ENCODE measurements around the gene SIPA1L3.
A peak's percentile ranks its signal among the peaks of the same experiment; 100 is the strongest.
"Not testable (repeated sequence)": the region's sequence is repeated elsewhere in the genome, so short reads cannot be mapped to it uniquely, and the experiment has no call there.

SIPA1L3 gene

GRCh38 chr19:38223617-38224013 is 316.6 kb downstream of the SIPA1L3 start:
- no peak for DNase-seq

DNA sequence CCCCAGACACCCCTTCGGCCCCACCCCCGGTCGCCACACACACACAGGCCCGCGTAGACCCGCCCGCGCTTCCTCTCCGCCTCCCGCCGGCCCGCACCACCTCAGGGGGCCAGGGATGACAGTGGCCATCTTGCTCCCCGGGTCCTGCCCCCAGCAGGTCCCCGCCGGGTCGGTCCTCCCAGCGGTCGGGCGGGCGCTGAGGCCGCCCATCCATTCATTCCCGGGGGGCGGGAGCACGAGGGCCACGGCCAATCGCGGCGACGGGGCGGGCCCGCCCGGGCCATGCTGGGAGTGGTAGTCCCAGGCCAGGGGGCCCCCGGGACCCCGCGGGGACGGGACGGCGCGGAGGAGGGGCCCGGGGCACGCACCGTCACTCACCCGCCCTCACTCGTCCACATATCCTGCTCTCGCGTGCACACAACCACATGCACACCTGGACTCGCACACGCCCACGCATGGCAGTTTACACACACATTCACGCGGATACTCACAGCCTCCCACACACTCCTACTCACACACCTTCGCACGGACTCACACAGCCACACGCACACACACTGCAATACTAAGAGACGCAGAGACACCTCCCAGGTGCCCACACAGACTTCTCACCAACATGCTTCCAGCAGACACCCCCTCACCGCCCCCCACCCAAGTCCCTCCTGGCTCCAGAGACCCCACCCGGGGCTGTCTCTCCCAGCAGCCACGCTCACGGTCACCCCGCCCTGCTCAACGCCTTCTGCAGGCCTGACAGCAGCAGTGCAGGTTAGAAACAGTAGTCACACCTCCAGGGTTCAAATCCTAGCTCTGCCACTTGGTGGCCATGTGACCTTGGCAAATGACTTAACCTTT is 317.2 kb downstream of the SIPA1L3 start, which contains the start of gene DPF1:
DPF1 (minus strand) TSS at position 209 of the 849 bp plus-strand sequence; CDS start at position 129, 80 bp downstream.
- DNase-seq = peak; percentile 88

GRCh38 chr19:38224863-38225218 is 317.8 kb downstream of the SIPA1L3 start:
- DNase-seq = not testable (repeated sequence)

DNA sequence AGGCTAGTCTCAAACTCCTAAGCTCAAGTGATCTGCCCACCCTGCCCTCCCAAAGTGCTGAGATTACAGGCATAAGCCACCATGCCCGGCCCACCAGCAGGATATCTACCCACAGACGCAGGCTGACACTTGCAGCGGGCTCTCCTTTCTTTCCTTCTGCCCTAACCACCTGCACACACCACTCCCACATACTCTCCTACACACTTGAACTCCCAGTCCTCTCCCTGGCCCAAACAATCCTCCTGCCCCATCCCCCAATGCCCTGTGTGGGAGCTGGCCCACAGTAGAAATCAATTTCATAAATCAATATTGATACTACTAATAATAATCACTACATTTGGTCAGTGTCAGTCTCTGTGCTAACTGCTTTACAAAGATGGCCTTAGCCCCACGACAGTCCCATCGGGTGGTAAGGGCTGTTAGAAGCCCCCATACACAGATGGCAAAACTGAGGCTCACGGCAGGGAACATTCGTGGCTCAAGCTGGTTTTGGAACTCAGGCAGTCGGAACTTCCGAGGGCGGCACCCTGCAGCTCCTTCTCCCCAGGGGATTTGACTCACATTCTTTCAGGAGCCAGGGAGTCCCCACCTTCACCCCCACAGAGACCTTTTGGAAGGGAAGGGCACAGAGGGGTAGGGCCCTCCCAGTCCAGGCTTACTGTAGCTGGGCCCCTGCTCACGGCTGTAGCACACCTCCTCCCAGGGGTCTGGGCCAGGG is 320.4 kb downstream of the SIPA1L3 start:
- no peak for DNase-seq

DNA sequence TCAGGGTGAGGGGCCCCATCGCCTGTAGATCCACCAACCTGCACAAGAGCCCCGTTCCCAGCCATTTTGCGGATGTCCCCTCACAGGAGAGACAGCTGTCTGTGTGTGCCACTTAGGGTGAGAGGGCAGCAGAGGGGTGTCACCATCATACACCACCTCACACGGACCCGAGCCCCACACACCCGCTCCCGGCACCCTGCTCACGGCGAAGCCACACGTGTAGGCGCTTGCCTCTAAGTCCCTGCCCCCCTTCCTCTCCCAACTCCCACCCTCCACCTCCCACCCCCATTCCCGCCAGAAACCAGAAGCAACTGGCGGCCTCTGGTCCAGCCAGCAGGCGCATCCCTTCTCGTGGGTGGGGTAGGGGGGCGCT is 321.0 kb downstream of the SIPA1L3 start:
- DNase-seq = no peak

DNA sequence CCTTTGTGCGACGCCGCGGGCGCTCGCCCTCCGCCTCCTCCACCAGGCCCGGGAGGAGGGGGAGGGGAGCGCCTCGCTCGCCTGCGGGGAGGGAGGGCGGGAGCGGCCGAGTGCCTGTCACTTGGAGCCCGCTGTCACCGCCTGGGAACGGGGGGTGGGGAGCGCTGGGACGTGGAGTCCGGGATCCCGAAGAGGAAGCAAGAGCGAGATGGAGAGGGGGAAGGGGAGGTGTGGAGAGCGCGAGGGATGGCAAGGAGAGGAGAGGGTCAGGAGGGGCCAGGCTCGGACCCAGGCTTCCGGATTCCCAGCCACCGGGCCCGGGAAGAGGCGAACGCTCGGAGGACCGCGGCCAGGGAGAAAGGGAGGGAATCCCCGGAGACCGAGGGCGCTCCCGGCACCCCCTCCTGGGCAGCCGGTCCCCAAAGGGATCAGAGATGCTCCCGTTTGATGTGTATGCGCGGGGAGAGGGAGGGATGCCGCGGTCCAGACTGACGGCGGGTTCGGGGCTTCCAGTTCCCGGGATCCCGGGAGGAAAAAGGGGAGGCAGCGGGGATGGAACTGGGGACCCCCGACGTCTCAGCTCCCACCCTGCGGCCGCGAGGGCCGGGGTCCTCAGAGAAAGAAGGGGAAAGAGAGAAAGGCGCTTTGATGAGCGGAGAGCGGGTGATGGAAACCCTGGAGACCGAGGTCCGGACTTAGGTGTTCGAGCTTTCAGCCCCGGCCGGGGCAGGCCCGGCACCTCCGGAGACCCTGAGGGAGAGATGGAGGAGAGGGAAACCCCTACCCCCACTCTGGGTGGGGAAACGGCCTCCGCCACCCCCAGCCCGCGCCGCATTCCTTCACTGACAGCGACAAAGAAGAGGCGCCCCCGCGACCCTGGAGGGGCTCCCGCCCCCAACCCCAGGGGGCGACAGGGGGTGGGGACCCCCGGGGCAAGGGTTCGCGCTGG is 321.8 kb downstream of the SIPA1L3 start:
- no peak for DNase-seq

DNA sequence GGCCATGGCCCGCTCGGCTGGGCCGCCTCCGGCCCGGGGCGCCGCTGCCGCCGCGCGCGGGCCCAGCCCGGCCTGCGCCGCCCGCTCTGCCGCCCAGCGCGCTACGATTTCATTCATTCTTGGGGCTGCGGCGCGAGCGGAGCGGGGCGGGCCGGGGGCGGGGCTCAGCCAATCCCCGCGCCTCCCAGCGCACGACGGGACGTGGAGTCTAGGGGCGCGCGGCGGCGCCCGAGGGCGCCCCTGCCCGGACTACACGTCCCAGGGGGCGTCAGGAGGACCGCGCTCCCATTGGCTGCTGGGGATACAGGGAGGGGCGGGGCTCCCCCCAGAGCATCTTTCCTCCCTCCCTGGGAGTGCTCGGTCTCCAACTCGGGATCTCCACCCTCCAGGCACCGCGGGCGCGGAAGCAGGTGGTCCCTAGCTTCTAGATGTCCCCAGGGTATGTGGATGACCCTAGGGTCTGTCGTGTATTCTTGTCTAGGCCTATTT is 322.6 kb downstream of the SIPA1L3 start:
- DNase-seq = peak; percentile 95

DNA sequence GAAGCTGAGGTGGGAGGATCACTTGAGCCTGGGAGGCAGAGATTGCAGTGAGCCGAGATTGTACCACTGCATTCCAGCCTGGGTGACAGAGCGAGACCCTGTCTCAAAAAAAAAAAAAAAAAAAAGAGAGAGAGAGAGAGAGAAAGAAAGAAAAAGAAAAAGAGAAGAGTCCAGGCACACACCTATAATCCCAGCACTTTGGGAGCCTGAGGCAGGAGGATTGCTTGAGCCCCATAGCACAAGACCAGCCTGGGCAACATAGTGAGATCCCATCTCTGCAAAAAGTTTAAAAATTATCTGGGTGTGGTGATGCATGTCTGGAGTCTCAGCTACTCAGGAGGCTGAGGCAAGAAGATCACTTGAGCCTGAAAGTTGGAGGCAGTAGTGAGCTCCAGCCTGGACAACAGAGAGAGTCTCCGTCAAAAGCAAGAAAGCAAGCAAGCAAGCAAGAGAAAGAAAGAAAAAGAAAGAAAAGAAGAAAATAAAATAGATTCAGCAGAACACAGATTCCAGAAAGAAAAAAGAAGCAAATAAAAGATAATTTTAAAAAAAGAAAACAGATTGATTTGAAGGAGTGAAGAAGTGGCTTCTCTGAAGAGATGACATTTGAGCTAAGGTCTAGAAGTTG is 323.6 kb downstream of the SIPA1L3 start:
- not testable (repeated sequence) for DNase-seq

GRCh38 chr19:38231918-38232317 is 324.9 kb downstream of the SIPA1L3 start:
- DNase-seq = no peak

DNA sequence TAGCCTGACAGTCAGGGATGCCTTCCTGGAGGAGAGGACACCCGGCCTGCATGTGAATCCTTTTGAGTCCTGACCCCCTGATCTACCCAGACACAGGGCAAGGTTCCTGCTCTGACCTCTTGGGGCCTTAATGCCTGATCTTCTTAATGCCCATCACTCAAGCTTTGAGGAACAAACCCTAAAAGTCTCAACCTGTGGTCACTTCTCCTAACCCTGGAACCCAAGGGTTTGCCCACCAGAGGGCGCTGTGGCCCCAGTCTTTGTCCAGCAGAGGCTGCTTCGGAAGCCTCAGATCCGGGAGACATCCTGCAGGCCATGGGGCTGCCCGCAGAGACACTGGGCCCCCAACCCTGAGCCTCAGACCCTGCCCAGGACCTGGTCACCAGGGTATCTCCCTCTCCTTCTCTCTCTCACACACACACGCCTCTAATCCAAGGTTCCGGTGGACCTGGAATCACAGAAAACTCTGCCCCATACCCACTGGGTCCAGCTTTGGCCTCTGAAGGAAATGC is 326.8 kb downstream of the SIPA1L3 start:
- DNase-seq = peak; percentile 91

- DNase-seq = no peak
These were observed 327.6 kb downstream of the SIPA1L3 start for GRCh38 chr19:38234615-38235014.

DNA sequence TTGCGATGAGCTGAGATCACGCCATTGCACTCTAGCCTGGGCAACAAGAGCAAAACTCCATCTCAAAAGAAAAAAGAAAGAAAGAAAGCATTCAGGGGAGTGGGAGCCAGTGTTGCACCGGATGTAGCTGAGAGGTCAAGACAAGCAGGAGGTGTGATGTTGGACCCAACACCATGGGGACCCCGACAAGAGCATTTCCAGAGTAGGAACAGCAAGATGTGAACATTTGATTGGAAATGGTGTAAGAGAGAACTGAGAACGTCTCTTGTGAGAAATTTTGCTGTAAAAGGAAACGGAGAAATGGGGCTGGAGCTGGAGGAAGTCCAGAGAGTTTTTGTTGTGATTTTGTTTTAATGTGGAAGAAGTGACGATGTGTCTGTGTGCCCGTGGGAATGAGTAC is 332.8 kb downstream of the SIPA1L3 start:
- no peak for DNase-seq

GRCh38 chr19:38243279-38243673 is 336.3 kb downstream of the SIPA1L3 start:
- no peak for DNase-seq

DNA sequence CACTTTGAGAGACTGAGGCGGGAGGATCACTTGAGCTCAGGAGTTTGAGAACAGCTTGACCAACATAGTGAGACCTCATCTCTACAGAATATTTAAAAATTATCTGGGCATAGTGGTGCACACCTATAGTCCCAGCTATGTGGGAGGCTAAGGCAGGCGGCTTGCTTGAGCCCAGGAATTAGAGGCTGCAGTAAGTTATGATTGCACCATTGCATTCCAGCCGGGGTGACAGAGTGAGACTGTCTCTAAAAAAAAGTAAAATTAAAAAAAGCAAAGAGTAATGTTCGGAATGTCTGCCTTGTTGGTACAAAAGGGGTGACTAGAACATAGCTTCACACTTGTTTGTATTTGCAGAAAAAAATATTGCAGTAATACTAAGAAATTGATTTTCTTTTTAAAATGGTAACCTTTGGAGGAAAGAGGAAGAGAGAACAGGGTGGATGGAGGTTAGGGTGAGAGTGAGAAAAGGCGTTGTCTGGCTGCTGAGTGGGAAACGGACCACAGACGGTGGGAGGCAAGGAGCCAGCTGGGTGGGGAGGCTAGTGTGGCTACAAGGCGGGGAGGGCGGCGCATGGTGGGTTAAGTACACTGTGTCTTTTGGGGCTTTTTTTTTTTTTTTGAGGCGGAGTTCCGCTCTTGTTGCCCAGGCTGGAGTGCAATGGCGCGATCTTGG is 339.0 kb downstream of the SIPA1L3 start:
- peak; percentile 75 for DNase-seq

DNA sequence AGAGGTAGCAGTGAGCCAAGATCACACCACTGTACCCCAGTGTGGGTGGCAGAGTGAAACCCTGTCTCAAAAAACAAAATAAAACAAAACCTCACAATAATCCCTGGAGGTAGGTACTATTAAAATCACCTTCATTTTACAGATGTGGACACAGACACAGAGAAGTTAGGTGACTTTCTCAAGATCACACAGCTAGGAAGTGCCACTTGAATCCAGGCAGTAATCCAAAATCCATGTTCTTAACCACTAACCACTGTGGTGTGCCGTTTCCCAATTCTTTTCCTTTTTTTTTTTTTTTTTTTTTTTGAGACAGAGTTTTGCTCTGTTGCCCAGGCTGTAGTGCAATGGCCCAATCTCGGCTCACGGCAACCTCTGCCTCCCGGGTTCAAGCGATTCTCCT is 340.1 kb downstream of the SIPA1L3 start:
- DNase-seq = no peak

GRCh38 chr19:38247734-38248268 is 340.8 kb downstream of the SIPA1L3 start:
- DNase-seq = no peak

DNA sequence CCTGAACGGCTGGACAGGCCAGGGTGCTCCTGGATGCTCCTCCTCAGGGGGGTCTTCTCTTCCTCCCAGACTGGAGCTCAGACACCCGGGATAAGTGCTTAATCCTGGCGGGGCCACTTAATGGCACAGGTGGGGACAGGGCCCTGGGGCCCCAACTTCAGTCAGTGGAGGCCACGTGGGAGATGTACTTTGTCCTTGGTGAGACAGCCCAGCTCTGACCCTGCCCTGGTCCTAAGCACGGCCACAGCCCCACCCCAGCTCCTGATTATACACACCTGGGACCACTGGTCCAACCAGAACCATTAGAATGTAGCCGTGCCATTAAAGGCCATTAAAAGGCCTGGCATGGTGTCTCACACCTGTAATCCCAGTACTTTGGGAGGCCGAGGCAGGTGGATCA is 341.4 kb downstream of the SIPA1L3 start:
- DNase-seq = no peak

DNA sequence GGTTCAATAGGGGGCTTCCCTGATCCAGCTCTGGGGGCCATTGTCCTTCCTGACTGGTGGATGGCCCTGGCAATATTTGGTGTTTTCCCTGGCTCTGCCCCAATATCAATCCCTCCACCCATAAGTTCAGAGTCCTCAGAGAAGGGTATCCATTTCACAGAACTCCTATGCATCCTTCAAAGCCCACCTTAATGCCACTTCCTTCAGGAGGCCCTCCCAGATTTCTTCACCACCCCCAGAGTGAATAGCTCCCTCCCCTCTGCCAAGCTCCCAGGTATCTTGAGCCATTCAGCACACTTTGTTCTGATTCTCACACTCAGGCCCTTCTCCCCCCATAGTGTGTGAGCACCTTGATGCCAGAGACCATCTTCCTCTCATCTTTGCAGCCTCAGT is 343.4 kb downstream of the SIPA1L3 start:
- DNase-seq = no peak

- DNase-seq = no peak
These were observed 344.0 kb downstream of the SIPA1L3 start for GRCh38 chr19:38250821-38251563.

DNA sequence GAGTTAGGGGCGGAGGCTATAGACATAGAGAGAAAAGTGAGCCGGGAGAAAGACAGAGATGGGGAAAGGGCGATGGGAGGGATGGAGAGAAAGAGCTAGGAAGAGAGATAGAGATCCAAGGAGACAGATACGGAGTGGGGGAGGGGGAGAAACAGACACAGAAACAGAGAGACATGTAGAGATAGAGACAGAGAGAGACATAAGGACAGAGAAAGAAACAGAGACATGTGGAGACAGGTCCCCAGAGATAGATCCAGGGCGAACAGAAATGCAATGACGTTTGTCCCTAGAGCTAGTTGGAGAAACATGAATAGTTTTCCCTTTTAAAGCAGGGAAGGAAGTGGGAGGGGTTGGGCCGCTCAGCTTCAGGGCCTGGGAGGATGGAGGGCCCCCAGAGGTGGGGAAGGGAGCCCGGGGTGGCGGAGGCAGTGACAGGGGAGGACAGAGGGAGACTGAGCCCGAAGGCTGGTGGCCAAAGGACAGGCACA is 344.6 kb downstream of the SIPA1L3 start:
- no peak for DNase-seq
